GM13976 (cell line): ENCODE data around the gene CCNB3.

ENCODE experiments used
- DNase-seq: peaks from one replicate; pipeline ENCODE4 v3.0.0; 2012; ENCODE audit warnings: low spot score
- in situ Hi-C: fragments of 300-500 bp; cut with MboI; formaldehyde crosslinking; loops from one replicate; pipeline ENCODE4 v1.12.0; 2022; ENCODE audit warnings: low sequenced_read_pairs, mixed read lengths, inconsistent platforms; ENCODE audit not compliant: unreplicated experiment
- TF ChIP-seq, protein P1 (sequence below): IDR thresholded peaks from 2 replicates; pipeline ENCODE4 v1.5.1; 2012; ENCODE audit warnings: borderline replicate concordance, mild to moderate bottlenecking; ENCODE audit not compliant: insufficient read depth; ENCODE audit errors: extremely low read depth, missing control alignments, control extremely low read depth

The CCNB3 gene

DNA sequence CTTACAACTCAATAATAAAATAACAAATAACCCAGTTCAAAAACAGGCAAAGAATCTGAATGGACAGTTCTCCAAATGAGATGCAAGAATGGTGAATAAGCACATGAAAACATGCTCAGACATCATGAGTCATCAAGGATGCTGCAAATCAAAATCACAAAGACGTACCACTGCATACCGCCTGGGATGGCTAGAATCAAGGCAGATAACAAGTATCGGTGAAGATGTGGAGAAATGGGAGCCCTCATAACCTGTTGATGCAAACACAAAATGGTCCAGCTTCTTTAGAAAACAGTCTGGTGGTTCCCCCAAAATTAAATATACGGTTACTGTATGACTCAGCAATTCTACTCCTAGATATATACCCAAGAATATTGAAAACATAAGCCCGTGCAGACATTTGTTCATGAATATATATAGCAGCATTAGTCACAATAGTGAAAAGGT is 36.3 kb upstream of the CCNB3 start:
- DNase-seq, result no peak
- TF ChIP-seq, protein P1, sequence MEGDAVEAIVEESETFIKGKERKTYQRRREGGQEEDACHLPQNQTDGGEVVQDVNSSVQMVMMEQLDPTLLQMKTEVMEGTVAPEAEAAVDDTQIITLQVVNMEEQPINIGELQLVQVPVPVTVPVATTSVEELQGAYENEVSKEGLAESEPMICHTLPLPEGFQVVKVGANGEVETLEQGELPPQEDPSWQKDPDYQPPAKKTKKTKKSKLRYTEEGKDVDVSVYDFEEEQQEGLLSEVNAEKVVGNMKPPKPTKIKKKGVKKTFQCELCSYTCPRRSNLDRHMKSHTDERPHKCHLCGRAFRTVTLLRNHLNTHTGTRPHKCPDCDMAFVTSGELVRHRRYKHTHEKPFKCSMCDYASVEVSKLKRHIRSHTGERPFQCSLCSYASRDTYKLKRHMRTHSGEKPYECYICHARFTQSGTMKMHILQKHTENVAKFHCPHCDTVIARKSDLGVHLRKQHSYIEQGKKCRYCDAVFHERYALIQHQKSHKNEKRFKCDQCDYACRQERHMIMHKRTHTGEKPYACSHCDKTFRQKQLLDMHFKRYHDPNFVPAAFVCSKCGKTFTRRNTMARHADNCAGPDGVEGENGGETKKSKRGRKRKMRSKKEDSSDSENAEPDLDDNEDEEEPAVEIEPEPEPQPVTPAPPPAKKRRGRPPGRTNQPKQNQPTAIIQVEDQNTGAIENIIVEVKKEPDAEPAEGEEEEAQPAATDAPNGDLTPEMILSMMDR, result no peak
- in situ Hi-C loops, result no loop called here

DNA sequence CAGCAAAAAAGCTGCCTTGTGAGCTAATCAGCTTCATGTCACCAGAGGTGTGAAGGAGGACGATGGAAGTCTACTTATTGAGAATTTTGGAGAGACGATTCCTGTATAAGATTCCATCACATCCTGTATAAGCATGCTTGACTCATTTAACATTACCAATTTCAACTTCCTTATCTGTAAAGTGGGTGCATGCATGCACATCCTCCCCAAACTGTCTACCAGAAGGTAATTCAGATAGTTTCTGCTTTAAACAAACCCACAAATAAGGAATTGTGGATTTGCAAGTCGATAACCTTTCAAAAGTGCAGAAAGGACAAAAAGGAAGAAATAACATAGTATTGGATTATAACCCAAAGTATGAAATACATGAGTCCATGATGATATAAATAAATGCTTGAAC is 34.8 kb upstream of the CCNB3 start:
- DNase-seq, result no peak
- TF ChIP-seq, protein P1, result no peak
- in situ Hi-C loops, result no loop called here

DNA sequence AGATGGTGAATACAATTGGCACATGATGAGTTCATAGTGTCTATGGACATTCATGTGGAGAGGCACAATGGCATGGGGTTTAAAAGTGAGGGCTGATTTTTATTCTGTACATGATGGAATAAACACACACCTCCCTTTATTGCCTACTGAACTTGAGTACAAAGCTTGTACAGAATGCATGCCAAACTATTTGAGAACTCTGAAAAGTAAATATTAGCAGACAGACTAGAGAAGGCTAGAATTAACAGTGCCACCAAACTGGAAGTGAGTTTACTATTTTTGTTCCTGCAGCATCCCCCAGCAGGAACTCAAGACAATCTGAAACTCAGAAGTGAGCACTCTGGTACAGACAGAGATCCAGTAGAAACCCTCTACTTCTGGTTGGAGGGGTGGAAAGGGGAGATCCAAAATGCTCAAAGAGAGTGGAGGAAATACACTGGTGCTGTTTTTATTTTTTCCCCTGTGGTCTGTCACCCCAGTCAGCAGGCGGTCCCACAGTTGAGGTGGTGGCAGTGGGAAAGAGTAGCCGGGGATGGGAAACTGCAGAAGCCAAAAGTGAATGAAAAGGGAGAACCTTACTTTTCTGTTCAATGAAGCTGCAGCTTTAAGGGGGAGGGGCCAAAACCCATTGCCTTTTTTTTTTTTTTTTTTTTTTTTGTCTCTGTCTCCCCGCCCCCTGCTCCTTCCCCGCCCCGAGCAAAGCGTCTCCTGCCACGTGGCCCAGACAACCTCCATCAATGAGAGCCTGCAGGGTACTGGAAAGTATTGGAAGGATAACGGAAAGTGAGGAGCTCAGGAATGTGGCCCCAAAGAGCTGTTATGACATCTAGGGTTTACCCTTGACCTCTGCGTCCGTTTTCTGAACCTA is 24.3 kb upstream of the CCNB3 start:
- no peak for DNase-seq
- in situ Hi-C loops, result no loop called here
- TF ChIP-seq, protein P1, result no peak

DNA sequence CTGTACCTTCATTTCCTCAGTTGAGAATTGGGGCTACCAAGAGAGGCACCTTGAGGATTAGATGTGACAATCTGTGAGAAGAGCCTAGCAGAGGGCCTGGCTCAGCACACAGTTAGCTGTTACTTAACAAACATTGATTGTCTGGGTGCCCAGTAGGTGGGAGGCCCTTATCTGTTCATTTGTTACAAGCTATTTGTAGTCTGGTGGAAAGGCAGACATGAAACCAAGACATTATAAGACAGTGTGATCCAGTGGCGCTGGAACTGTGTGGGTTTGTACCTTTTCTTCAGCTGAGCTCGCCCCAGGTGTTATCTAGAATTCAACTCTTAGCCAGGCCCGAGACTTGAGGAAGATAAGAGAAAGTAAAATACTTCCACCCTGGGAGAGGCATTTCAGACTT is 20.7 kb upstream of the CCNB3 start:
- TF ChIP-seq, protein P1, result no peak
- in situ Hi-C loops, result no loop called here
- no peak for DNase-seq

DNA sequence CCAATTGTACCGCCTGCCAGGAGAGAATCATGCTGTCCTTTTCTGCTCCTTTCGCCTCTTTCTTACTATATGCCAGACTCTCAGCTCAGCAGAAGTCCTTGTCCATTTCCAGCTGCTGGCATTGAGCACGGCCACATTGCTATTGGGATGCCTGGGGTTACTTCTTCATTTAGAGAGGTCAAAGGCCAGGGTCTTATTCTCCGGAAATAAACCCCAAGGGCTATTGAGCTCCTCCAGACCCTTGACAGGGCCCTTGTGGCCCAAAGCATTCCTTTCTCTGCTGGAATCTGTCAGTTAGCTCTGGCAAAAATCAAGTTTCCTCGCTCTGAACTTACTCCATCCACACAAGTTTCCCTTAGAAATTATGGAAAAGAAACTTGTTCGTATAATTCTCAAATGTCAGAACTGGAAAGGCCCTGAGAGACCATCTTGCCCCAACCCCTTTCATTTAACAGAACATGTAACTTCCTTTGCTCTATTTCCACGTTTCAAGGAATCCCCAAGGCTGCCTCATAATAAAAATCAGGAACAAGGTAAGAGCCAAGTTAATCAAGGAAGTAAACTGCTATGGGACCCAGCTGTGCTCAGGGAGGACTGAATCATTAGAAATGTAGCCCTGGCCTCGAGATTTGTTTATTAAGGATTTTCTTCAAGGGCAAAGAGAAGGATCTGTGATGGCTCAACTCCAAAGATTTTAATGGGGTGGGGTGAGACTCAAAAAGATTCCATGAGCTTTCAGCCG is 15.5 kb upstream of the CCNB3 start:
- in situ Hi-C loops, result no loop called here
- TF ChIP-seq, protein P1, result no peak
- DNase-seq, result no peak

DNA sequence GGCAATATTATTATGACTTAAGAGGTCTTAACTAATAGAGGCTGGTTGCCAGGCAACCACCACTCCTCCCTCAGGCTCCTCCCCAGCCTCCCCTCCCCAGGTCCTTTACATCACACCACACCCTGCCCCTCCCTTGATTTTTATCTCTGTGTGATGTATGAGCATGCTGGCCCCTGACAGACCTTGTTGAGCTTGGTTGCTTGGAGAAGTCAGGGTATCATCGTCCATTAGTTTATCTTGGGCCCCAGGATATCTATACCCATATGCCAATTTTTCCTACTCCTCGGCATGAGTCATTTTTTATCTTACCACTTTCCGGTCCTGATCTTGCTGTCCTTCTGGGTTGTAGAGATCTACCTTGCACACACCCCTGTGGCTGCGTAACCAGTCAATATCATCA is 6.2 kb upstream of the CCNB3 start:
- no peak for DNase-seq
- TF ChIP-seq, protein P1, result no peak
- in situ Hi-C loops, result no loop called here
